CD1c-positive myeloid dendritic cell (primary cell): ENCODE measurements around the gene TCFL5.

Experiments
- DNase-seq: peaks from one replicate; pipeline ENCODE4 v3.0.0-alpha.2; 2016; ENCODE audit errors: extremely low spot score

The TCFL5 gene

DNA sequence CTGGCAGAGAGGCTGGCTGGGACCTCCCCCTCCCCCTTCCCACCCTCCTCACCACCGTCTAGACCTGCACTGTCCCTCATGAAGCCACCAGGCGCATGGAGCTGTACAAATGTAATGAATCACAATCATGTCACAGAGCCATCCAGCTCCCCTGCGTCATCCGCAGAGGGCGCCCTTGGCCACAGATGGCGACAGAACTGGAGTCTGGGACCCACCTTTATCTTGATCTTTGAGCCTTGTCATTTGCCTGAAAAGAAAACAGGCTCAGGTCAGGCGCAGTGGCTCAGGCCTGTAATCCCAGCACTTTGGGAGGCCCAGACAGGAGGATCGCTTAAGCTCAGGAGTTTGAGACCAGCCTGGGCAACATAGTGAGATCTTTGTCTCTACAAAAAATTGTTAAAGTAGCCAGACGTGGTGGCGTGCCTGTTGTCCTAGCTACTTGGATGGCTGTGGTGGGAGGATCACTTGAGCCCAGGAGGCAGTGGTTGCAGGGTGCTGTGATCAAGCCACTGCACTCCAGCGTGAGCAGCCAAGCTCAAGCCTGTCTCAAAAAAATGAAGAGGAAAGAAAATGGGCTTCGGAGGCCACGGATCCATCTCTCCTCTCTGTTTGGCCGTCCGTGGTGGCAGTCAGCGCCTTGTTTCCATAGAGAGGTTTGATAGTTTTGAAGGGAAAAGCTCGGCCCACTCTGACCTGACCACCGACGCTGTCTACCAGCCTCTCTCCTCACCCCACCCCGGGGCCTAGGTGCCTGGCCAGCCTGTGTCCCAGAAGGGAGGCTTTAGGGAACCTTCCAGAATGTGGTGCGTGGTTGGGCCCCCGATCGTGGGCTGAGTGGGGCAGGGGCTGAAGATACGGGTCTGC, 38.6 kb downstream of the TCFL5 start:
- peak; percentile 55 for DNase-seq

DNA sequence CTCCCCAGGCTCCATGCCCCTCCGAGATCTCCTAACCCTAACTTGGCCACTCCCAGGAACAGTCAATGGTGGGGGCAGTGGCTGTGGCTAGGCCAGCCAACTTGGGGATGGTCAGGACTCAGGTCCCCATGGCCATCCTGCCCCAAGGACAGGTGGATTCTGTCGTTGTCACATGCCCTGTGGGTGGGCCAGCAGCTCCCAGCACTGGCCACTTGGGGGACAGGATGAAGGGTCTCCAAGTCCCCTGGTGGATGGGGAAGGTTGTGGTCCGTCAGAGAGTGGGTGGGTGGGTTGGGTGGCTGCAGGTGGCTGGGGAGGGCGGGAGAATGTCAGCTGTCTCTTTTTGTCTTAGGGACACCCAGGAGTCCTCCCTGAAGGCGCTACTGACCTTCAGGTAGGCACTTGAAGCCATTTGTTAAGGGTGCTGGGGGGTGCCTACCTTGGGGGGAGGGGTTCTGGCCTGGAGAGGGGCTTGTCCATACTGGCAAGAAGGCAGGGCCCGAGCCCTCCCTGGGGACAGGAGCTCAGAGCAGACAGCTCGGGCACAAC, 39.3 kb downstream of the TCFL5 start:
- DNase-seq, result no peak

DNA sequence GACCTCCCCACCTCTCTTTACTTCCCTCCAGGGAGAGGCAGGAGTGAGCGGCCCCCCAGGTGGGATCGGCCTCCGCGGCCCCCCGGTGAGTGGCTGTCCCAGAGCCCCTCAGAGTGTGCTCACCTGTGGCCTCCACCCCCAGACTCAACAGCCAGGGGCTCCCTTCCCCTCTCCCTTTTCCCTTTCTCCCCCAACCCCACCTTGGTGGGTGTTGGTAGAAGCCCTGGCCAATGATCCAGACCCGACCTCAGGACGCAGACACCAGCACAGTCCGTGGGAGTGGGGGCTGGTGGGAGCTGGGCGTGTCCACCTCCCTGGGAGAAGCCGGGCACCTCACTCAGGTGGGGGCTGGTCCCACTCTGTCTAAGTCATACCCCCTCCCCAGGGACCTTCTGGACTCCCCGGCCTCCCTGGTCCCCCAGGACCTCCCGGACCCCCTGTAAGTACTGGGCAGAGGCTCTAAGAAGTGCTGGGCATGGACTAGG, 39.9 kb downstream of the TCFL5 start:
- DNase-seq, result no peak

DNA sequence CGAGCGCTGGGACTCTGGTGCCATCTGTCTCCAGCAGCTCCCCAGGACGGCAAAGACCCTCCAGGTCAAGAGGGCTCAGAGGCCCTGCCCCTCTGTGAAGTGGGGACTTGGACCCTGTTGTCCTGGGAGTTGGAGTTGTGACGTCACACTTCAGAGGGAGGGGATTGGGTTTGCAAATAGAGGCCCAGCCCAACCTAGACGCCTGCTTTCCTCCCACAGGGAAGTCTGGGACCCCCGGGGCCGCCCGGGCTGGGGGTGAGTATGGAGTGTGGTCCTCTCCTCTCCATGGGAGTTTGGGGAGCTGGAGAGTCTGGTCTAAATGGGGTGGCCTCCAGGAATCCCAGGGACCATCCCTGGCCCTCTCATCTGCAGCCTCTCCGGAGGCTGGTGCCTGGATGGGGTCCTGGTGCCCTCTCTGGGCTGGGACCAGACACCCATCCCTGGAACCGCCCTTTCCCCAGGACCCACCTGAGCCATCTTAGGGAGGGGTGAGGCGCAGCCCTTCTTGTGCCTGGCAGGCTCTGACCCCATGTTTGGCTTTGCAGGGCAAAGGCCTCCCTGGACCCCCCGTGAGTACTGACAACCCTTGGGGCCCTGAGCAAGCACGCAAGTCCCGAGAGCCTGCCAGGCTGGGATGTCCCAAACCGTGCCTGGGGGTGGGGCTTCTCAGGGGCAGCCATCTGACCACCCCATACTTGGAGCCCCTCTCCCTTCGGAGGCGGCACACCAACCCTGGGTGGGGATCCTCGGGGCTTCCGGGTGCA, 40.5 kb downstream of the TCFL5 start:
- no peak for DNase-seq

DNA sequence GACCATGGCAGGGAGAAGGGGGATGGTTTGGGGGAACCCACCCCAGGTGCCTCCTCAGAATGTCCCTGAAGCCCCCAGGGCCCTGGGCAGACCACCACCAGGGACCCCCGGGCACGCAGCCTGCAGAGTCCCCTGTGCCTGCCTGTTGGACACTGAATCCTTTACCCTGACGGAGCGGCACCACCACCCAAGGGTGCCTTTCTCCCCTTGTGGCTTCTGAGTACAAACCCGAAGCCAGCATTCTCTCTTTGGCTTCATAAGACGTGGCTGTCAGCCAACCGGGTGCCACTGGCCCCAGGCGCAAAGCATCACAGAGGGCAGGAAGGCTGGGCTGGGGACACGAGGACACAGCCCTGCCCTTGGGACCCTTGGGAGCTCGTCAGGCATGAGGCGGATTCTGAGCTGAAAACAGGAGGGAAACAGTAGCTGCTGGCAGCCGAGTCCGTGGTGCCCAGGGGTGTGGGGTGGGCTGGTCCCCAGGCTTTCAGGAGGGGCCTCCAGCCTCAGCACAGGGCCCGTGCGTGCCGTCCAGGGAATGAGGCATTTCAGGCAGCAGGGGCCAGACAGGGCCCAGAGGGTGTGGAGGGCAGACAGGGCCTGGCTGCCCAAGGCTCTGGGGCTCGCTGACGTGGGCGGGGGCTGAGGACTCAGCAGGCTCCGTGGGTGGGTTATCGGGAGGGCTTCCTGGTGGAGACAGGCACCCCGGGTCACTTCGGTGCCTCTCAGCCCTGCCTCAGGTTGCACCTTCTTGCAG, 41.2 kb downstream of the TCFL5 start:
- DNase-seq, result no peak

DNA sequence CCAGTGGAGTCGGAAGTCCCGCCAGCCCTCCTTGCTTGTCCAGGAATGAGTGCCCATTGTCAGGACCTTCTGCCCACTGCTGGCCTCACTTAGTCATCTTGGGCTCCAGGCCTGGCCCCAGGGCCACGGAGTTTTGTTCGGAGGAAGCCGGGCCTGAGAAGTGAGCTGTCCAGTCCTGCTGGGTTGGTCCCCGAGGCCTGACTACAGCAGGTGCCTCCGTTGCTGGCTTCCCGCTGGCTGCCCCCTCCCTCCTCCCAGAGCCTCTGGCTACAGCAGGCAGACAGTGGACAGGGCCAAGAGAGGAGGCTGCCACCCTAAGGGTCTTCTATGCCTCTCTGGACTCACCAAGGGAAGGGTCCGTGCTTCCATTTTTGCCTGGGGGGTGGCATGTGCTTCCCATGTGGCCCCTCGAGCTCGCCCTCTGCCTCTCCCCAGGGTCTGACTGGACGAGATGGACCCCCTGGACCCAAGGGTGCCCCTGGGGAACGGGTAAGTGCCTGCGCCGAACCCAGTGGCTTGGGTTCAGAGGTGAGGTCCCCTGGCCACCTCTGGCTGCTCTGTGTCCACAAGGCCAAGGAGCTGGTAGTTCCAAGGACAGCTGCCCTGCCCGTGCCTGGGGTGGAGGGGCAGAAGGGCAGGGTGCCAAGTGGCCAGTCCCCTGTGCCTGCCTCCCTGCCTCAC, 42.0 kb downstream of the TCFL5 start:
- no peak for DNase-seq

DNA sequence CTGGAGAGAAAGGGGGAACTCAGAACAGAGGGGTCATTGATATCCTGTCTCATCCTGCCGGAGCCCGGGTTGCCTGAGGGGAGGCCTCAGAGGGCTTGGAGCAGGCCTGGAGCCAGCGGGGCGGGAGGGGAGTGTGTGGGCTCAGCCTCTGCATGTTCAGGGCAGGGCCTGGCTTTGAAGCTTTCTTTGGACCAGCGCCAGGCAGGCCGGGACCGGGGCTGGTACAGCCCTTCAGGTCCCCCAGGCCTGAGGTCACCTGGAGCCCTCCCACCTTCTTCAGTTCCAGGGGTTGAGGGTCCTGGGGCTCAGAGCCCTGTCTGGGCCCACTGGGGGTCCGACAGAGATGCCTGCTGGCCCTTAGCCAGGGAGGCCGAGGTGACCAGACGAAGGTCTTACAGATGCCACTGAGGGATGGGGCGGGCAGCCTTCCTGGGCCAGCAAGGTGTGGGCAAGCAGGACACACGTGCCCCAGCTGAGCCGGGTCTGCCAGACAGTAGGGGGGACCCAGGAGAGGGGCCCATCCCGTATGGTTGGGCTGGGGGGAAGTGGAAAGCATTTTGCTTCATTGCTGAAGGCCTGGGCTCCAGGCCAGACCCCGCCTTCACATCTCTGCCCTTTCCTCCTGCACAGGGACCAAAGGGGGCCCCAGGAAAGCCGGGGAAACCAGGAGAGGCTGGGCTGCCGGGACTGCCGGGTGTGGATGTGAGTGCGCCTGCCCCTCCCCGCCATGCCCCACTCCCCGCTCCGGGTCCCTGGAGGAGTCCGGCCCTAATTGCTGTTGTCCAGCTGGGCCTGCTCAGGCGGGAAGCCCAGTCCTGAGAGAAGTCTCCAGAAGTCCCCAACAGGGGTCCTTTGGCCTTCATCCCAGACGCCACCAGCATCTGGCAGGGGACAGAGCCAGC, 42.8 kb downstream of the TCFL5 start:
- DNase-seq, result no peak

DNA sequence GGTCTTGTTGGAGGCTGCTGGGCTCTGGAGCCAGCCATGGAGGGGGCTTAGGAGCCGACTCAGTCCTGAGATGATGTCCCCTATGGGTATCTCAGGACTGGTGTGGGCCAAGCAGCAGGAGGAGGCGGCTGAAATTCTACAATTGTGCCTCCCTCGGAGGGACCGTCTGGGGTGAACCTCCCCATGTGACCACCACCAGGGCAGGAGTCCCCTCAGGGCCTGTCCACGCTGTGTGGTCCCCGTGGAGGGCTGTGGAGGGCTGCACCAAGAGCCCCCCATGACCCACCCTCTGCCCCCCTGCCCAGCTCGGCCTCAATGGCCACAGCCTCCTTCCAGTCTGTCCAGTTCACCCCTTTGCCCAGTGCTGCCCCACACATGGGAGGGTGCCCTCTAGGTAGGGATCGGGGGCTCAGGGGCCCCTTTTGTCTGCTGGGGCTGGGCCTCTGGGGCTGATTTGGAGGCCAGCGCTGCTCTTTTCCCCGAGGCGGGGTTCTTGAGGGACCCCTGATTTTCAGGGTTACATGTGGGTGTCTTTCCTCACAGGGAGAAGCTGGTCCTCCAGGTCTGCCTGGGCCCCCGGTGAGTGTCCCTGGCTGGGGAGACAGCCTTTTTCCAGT, 43.5 kb downstream of the TCFL5 start:
- DNase-seq, result no peak

DNA sequence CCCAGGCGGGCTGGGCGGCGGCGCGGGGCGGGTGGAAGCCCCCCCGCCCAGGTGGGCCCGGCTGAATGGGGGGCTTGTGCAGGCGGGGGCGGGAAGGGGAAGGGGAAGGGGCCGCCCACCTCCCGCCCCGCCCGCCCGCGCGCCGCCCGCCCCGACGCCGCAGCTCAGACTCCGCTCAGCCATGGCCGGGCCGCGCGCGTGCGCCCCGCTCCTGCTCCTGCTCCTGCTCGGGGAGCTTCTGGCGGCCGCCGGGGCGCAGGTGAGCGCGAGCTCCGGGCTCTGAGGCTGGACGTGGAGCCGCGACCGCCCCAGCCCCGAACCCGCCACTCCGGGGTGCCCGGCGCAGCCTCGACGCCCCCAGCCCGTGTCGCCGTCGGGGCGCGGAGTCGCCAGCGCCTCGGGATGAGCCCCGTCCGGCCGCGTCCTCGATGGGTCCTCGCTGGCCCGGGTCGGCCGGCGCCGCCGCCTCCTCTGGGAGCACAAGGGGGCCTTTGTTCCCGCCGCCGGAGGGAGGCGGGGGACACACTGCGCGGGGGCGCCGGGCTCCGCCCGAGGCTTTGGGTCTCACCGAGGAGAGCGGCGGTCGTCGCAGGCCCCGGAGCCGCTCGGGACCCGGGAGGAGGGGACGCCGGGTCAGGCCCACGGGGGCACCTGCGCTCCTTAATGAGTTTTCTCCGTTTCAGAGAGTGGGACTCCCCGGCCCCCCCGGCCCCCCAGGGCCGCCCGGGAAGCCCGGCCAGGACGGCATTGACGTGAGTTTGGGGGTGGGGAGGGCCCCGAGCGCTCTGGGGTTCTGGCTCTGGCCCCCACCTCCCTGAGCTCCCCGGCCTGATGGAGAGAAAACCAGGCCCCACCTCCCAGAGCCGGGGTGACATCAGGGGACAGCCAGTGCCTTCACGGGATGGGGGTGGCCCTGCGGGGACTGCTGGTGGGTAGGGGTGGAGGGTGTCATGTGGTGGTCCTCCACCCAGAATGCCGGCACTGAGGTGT, 44.4 kb downstream of the TCFL5 start, which contains the start of gene COL9A3:
Gene COL9A3 (plus strand): TSS at position 167 of the 990 bp plus-strand sequence. CDS start 15 bp downstream, at position 182.
- DNase-seq, result no peak

DNA sequence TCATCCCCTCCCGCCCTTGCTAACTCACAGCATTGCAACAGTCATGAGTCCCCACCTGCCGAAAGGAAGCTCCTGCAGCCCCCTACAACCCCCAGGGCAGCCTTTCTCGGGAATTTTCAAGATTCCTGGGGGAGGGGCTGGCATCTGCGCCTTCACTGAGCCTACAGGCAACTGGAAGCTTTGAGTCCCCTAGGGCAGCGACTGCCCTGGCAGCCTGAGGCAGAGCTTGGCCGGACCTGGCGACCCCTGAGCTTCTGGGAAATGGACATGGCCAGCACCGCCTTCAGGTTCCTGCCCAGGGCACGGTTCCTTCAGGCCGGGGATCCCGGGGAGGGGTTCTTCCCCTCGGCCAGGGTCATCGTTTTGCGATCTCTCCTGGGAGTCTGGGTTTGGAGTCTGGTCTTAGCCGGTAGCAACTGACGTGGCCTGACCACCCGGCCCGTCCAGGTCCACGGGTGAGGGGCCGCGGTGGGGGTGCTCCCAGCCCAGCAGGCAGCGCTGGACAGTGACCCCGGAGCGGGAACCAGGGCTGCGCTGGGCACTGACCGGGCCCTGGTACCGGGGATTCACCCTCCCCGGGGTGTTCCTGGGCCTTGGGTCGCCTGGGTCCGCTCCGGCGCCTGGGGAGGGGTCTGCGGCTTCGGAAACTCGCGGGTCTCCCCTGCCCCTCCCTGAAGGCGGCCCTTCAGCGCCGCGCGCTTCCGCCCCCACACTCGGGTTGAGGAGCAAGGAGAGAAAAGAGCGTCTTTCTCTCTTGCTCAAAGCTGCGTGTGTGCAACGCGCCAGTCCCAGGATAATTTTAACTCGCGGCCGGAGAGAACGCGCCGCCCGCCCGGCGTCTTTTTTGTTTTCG, 45.4 kb downstream of the TCFL5 start:
- no peak for DNase-seq

DNA sequence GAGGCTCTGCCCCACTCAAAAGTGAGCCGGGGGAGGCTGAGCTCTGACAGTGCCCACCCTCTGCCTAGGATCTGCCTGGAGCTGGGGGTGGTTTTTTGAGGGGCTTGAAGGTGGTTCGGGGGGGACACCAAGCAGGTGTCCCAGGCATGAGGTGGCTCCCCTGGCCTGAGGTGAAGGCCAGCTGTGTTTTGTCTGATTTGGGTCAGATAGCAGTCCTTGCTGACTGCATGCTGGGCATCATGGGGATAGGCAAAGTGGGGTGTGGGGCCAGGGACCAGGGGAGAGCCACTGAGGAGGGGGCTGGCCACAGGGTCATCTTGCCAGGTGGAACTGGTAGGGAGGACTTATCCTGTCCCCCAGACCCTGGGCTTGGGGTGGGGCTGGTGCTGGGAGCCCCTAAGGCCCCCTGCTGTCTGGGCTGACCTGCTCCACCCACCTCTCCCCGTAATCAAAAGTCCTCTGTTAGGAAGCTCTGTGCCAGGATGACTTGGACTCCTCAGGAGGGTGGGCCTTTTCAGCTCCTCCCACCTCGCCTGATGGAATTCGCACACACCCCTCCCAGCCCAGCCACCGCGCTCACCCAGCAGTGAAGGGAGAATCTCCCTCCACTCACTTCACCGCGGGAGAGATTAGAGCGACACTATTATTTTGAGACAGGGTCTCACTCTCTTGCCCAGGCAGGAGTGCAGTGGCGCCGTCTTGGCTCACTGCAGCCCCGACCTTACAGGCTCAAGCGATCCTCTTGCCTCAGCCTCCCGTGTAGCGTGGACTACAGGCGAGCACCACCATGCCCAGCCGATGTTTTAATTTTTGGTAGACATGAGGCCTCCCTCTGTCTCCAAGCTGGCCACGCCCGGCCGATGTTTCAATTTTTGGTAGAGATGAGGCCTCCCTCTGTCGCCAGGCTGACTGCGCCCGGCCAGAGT, 46.3 kb downstream of the TCFL5 start:
- DNase-seq, result no peak

DNA sequence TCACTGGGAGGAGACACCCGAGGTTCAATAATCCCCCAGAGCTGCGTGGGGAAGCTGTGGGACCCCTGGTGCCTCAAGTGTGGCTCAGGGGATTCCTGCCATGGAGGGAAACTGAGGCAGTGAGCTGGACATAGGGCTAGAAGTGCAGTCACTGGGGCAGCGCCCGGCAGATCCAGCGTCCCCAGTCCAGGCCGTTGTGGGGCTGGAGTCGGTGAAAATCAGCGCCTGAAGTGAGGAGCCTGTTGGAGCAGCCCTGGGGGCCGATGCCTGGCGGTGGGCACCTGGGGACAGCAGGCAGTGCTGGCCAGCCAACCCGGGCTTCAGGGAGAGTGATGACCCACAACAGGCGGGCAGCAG, 46.9 kb downstream of the TCFL5 start:
- DNase-seq, result no peak

DNA sequence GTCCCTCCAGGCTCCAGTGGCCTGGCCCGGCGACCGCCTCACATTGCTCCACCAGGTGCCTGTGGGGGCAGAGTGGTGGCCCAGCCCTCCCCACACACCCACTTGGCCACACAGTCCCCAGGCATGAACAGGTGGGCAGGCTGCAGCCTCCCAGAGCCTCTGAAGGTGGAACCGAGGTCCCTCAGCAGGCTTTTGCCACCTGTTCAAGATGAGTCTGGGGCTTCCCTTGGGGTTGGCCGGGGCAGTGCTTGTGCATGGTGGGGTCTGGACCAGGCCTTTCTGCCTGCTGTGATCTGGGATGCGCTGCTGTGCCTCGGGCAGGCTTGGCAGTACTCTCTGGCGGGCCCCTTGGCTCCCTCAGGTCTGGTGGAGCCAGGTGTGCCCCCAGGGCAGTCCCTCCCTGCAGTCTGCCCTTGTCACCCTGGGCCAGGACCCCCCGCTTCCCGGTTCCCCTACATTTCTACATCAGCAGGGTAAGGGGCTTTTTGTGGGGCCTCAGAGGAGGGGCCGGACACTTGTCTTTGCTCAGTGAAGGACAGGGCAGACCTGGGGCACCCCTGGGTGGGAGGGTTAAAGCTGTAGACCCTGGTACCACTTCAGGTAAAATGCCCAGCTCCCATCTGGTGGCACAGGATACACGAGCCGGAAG, 47.4 kb downstream of the TCFL5 start:
- DNase-seq, result no peak

DNA sequence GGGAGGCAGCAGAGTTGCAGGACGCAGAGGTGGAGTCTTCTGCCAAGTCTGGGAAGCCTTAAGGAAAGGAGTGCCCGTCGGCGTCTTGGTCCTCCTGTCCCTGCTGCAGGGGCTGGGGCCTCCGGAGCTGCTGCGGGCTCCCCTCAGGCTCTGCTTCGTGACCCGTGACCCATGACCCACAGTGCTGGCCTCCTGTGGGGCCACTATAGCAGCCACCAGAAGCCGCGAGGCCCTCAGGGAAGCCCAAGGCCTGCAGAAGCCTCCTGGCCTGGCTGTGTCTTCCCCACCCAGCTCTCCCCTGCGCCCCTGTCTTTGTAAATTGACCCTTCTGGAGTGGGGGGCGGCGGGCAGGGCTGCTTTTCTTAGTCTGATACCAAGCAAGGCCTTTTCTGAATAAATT, 48.0 kb downstream of the TCFL5 start:
- no peak for DNase-seq

DNA sequence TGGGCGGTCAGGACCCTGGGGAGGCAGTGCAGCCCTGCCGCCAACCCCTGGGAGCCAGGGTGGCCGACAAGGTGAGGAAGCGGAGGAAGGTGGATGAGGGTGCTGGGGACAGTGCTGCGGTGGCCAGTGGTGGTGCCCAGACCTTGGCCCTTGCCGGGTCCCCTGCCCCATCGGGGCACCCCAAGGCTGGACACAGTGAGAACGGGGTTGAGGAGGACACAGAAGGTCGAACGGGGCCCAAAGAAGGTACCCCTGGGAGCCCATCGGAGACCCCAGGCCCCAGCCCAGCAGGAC, 48.8 kb downstream of the TCFL5 start:
- no peak for DNase-seq
